Stimulated activated naive CD8-positive, alpha-beta T cell treated with anti-CD3 and anti-CD28 coated beads, Interleukin-15, amount 100 ng/mL, for 72 hours (primary cell): Measurements from ENCODE around the gene PRKACA.

Experiments used
- ATAC-seq: fragments of 150-1000 bp; cut with Tn5 transposase; 2 replicates; pipeline ENCODE4 v1.10.0; 2021; ENCODE audit warnings: mild to moderate bottlenecking, moderate library complexity
- DNase-seq, 2 donors: peaks; one replicate each; pipeline ENCODE4 v3.0.0; 2021 to 2022
- H3K27ac Mint-ChIP-seq, 2 donors: one replicate each; pipeline ENCODE4 v1.8.0; 2022; ENCODE audit warnings: mild to moderate bottlenecking in 2 of 2, mixed read lengths in 2 of 2, moderate library complexity in 2 of 2
- H3K27me3 Mint-ChIP-seq: one replicate; pipeline ENCODE4 v1.8.0; 2022; ENCODE audit warnings: mixed read lengths
- H3K4me1 Mint-ChIP-seq: one replicate; pipeline ENCODE4 v1.8.0; 2022; ENCODE audit warnings: mild to moderate bottlenecking, mixed read lengths
- H3K4me3 Mint-ChIP-seq, 2 donors: one replicate each; pipeline ENCODE4 v1.8.0; 2022; ENCODE audit warnings: mild to moderate bottlenecking in 2 of 2, mixed read lengths in 2 of 2, moderate library complexity in 1 of 2
- H3K9me3 Mint-ChIP-seq, 2 donors: one replicate each; pipeline ENCODE4 v1.8.0; 2022; ENCODE audit warnings: mixed read lengths in 2 of 2

Gene PRKACA

DNA sequence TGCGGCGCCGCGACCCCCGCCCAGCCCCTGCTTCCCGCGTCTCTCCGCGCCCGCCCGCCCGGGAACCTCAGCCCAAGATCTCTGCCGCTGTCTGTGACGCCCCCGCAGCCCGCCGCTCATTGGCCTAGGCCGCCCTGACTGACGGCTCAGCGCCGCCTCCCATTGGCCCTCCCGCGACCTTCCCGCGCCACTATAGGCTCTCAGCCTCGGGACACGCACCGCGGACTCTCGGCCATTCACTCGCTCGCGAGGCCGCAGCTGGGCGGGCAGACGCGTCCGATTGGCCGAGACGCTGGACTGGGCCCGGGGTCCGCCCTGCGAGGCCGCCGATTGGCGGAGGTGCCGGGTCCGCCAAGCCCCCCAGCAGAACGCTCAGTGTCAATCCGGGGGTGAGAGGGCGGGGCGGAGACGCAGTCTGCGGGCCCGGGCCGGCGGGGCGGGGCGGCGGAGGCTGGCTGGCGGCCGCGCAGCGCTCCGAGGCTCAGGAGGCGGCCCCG, at the start of gene PRKACA:
PRKACA (minus strand) TSS at position 95 of the 497 bp plus-strand sequence. CDS start 215 bp downstream, outside the sequence.
- peak; percentile 95 for ATAC-seq
- H3K4me1 Mint-ChIP-seq: peaks cover 54% of the 10 kb centered on the region
- H3K27ac Mint-ChIP-seq: peak within 1 kb of the TSS; percentile 91 to 96
- peak; percentile 99 to 100 for DNase-seq
- H3K27me3 Mint-ChIP-seq: no peaks in the 10 kb centered on the region
- peak within 1 kb of the TSS; percentile 96 to 97 for H3K4me3 Mint-ChIP-seq
- no peaks in the 10 kb centered on the region for H3K9me3 Mint-ChIP-seq

DNA sequence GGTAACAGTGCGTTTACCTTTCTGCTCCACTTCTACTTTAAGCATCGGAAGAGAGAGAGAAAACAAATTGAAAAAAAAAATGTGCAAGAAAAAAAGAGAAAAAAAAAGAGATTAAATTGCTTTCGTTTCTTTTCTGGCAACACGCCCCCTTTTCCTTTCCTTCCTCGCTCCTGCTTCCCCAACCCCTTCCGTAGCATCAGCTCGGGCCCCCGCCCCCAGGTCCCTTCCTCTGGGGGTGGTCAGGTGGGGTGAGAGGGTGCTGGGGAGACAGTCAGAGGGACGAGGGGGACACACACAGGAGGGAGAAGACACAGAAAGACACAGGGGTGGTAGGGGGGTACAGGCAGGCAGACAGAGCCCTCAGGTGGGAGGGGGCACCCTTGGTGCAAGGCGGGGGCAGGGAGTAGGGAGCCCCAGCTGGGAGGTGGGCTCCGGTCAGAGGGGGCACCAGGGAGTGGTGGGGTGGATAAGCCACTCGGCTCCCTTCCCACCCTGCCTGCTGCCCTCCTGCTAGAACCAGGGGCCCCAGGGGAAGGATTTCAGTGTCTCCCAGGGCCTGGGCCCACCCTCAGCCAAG, 49.5 kb upstream of the PRKACA start:
- DNase-seq (no peak), ATAC-seq (peak; percentile 43)
- Mint-ChIP-seq H3K4me1 (peaks cover 33% of the 10 kb centered on the region), H3K9me3 (peaks cover 0 to 6% of the 10 kb centered on the region in 2 donors), H3K27me3 (no peaks in the 10 kb centered on the region), H3K4me3 (peak overlapping the region; percentile 84 to 88), H3K27ac (peak overlapping the region; percentile 57 to 93)

DNA sequence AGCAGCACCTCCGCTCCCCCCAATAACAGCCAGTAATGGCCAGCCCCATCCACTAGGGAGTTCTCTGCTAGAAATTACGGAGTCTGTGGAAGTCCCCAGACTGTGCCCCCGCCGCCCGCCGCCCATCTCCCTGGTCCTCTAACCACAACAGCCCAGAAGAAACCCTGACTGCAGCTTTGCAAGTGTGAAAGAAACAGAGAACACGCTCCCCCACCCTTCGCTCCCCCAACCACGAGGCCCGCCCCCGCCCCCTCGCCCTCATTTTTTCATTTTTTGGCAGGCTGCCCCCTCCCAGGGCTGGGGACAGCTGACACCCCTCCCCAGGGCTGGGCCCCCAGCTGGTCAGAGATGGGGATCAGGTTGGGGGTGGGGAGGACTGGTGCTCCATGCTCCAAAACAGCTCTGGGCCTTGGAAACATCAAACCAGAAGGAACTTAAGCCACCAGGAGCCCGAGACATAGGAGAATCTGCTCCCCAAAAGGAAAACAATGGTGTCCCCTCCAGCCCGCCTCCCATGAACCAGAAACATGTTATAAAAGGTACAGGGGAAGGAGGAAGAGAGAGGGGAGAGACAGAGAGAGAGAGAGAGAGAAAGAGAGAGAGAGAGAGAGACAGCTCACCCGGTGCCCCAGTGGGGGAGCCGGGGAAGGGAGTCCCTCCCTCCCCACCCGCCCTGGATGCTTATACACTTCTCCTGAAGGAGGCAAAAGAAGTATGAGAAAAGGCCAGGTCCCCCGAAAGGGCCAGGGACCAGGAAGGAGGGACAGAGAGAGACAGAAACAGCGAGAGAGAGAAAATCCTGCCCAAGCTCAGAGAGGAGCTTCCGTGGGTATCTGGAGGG, 48.6 kb upstream of the PRKACA start:
- DNase-seq (peak in 1 of 2 donors; percentile 41), ATAC-seq (peak; percentile 46)
- H3K27me3 Mint-ChIP-seq: no peaks in the 10 kb centered on the region
- H3K4me3 Mint-ChIP-seq: peak overlapping the region; percentile 84 to 88
- H3K27ac Mint-ChIP-seq: peak overlapping the region; percentile 84 to 93
- H3K4me1 Mint-ChIP-seq: peaks cover 33% of the 10 kb centered on the region
- H3K9me3 Mint-ChIP-seq: peaks cover 0 to 6% of the 10 kb centered on the region in 2 donors

DNA sequence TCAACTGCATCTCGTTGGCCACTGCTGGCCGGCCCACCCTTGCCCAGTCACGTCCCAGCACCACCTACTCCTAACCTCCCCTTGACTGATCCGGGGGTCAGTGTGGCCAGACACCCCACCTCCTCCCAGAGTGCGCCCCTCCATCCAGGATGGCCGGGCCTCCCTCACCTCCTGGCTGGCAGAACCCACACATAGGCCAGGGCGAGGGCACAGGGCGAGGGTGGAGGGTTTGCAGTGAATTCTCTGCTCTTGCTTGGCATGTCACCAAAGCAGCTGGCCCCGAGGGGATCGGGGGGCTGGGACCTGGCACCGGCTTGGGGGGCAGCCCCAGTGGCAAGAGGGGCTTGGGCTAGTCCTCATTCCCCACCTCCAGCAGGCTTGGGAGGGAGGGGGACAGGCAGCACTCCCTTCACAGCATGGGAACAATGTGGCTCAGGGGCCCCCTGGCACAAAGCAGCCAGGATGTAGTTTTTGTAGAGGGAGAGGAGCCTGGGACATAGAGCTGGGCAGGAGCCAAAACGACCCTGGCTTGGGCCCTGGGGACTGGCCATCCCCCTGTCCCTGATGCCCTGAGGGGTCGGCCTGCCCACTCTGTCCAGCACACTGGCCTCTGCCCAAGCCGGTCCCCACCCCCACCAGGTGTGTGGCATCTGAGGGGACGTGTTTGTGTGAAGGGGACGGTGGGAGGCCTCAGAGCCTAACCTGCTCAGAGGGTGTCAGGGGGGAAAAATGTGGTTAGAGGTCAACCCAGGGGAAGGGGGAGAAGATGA, 47.3 kb upstream of the PRKACA start:
- H3K27ac Mint-ChIP-seq: no peak overlapping the region
- peaks cover 33% of the 10 kb centered on the region for H3K4me1 Mint-ChIP-seq
- DNase-seq: no peak
- ATAC-seq: no peak
- no peak overlapping the region for H3K4me3 Mint-ChIP-seq
- no peaks in the 10 kb centered on the region for H3K27me3 Mint-ChIP-seq
- H3K9me3 Mint-ChIP-seq: peaks cover 0 to 6% of the 10 kb centered on the region in 2 donors

DNA sequence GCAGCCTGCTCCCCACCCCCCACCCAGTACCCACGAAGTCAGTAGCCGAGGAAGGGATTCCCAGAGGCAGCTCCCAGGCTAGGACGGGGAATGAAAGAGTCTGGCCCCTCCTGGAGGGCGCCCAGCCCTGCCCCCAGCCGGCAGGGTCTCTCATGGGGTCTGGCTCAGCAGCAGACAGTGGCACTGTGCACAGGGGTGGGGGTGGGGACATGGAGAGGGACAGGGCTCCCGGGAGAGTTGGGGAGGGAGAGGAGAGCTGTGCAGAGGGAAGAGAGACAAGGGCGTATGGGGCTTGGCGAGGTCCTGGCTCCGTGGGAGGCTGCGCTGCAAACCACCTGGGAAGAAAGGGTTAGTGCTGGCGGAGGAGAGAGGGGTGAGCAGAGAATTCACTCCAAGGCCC, 46.5 kb upstream of the PRKACA start:
- DNase-seq: no peak
- Mint-ChIP-seq H3K4me1 (peaks cover 33% of the 10 kb centered on the region), H3K27me3 (no peaks in the 10 kb centered on the region), H3K27ac (peak overlapping the region in 1 of 2 donors; percentile 27), H3K9me3 (peaks cover 0 to 1% of the 10 kb centered on the region in 2 donors), H3K4me3 (no peak overlapping the region)
- ATAC-seq: no peak

DNA sequence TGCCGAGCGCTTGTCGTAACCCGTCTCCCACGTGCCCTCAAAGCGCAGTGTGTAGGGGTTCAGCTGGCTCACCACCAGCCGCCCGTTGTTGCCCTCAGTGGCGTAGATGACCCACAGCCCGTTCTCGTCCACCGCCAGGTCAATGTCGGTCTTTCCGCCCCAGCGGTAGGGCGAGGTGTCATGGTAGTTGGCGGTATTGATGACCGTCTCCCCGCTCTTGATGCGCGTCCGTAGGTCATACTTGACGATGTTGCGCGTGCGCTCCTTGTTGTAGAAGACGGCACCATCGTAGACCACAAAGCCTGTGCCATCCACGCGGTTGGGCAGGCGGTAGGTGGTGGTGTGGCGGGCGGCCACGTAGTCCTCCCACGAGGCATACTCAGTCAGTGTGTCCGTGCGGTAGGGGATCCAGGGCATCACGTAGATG, 45.3 kb upstream of the PRKACA start:
- Mint-ChIP-seq H3K27me3 (no peaks in the 10 kb centered on the region), H3K9me3 (no peaks in the 10 kb centered on the region), H3K4me1 (peaks cover 29% of the 10 kb centered on the region), H3K4me3 (no peak overlapping the region), H3K27ac (no peak overlapping the region)
- DNase-seq: no peak
- ATAC-seq: no peak

DNA sequence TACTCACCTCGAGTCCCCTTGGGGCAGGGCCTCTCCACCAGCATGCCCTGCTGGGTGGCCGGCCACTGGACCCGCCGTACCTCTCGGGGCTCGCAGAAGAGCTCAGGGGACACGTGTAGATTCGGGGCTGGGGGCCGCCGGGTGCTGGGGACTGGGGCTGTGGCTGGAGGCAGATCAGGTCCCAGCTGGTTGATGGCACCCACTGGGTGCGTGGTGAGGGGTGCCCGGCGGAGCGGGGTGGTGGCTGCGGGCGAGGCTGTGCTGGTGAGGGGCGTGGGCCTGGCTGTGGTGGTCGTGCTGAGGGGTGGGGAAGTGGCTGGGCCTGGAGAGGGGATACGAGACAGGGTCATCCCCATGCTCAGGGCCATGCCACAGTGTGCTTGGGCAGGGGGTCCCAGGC, 43.7 kb upstream of the PRKACA start:
- peak overlapping the region in 1 of 2 donors; percentile 63 for H3K27ac Mint-ChIP-seq
- no peaks in the 10 kb centered on the region for H3K9me3 Mint-ChIP-seq
- H3K27me3 Mint-ChIP-seq: no peaks in the 10 kb centered on the region
- ATAC-seq: no peak
- no peak overlapping the region for H3K4me3 Mint-ChIP-seq
- H3K4me1 Mint-ChIP-seq: peaks cover 14% of the 10 kb centered on the region
- no peak for DNase-seq

DNA sequence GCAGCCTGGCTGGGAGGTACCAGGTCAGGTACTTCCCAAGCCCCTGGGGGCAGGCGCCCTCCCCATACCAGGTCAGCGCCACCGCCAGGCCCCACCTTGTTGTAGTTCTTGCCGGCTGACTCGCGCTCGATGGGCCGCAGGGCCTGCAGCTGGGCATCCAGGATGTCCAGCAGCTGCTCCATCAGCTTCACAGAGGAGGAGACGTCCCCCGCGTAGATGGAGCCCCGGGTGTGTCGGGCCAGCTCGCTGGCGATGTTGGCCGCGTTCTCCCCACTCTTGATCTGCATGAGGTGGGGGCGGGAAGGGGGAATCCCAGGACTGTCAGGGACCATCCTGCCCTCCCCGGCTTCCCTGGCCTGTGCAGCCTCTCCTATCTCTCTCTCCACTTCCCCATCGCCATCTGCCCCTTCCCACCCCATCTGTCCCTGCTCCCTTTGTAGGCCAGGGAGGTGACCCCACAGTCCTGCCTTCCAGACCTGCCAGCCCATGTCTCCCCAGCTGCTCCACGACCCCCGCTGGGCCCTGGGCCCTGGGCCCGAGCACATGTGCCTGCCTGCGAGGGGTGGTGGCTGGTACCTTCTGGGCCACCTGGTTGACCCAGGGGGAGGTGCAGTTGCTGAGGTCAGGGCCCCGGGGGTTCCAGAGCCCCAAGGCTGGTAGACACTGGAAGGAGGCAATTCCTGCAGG, 42.6 kb upstream of the PRKACA start:
- H3K4me1 Mint-ChIP-seq: peaks cover 3% of the 10 kb centered on the region
- no peaks in the 10 kb centered on the region for H3K9me3 Mint-ChIP-seq
- DNase-seq (no peak), ATAC-seq (no peak)
- no peak overlapping the region for H3K4me3 Mint-ChIP-seq
- no peak overlapping the region for H3K27ac Mint-ChIP-seq
- no peaks in the 10 kb centered on the region for H3K27me3 Mint-ChIP-seq

DNA sequence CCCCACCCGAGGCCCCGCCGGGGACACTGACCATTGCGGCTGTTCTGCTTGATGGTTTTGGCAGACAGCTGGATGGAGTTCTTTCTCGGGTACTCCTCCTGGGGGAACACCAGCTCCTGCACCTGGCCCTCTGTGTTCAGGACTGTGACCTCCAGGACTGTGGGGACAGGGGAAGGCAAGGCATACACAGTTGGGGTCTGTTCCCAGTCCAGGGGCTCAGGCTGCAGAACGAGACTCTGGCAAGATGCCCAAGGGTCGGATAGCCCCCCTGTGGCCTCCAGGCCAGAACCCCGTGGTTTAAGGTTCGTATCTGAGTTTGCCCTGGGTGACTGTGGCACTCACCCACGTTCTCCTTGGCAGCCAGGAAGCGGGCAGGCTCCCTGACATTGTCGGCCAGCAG, 41.5 kb upstream of the PRKACA start:
- Mint-ChIP-seq H3K4me3 (no peak overlapping the region), H3K9me3 (no peaks in the 10 kb centered on the region), H3K4me1 (no peaks in the 10 kb centered on the region), H3K27me3 (no peaks in the 10 kb centered on the region), H3K27ac (peak overlapping the region in 1 of 2 donors; percentile 88)
- no peak for ATAC-seq
- DNase-seq: no peak

DNA sequence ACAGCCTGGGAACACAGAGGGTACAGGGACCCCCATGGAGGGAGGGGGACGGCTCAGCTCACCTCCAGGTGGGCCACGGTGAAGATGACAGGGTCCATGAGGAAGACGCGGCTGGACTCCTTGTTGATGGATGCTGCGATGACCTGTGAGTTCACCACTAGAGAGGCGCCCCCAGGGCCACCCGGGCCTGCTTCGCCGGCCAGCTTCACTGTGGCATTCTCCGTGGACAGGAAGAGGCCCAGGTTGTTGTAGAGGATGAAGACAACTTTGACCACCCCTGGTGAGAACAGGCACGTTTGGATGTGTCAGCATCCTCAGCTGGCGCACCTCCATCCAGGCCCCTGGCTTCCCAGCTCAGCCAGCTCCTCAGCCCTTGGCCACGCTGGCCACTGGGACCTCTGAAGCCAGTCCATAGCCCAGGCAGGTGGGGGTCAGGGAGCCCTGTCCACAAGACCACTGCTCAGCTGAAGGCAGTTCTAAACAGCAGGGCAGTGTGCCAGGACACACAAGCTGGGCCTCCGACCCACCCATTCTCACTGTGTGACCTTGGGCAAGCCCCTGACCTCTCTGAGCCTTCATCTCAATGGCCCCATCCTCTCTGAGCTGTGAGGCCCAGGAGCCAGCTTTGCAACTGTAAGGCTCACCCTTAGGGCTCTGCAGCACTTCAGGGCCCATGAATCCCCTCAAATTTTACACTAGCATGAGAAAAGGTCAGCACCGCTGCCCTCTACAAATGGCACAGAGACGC, 40.9 kb upstream of the PRKACA start:
- H3K4me3 Mint-ChIP-seq: no peak overlapping the region

DNA sequence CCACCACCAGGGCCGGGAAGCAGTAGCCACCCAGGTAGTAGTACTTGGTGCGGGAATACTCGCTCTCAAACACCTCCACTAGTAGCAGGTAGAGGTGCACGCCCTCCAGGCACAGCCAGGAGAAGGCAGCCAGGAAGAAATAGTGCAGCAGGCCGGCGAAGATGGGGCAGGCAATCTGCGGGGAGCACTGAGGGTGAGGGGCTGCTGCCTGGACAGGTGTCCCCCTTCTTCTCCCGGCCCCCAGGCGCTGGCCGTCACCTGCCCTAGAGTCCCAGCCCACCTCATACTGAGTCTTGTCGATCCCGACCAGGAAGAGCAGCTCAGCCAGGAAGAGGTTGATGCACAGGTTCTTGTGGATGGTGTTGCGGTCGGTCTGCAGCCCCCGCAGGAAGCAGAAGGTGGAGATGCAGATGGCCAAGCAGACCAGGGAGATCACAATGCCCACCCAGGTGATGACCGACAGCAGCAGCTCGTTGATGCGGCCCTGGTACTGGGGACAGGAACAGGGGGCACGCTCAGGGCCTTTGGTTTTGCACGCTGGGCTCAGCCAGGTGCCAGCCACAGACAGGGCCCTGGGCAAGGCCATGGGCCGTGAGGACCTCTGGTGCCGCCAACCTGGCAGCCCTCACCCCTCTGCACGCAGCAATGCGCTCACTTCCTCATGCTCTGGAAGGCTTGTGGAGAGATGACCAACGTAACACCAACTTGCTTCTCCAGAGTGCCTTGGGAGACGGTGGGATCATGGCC, 39.6 kb upstream of the PRKACA start:
- Mint-ChIP-seq H3K4me1 (no peaks in the 10 kb centered on the region), H3K9me3 (no peaks in the 10 kb centered on the region), H3K27me3 (no peaks in the 10 kb centered on the region), H3K4me3 (no peak overlapping the region), H3K27ac (no peak overlapping the region)
- DNase-seq (no peak), ATAC-seq (no peak)

More for the DNA sequence above, 40.9 kb upstream of the PRKACA start:
- Mint-ChIP-seq H3K4me1 (no peaks in the 10 kb centered on the region), H3K27ac (no peak overlapping the region), H3K9me3 (no peaks in the 10 kb centered on the region), H3K27me3 (no peaks in the 10 kb centered on the region)
- ATAC-seq: no peak
- no peak for DNase-seq

DNA sequence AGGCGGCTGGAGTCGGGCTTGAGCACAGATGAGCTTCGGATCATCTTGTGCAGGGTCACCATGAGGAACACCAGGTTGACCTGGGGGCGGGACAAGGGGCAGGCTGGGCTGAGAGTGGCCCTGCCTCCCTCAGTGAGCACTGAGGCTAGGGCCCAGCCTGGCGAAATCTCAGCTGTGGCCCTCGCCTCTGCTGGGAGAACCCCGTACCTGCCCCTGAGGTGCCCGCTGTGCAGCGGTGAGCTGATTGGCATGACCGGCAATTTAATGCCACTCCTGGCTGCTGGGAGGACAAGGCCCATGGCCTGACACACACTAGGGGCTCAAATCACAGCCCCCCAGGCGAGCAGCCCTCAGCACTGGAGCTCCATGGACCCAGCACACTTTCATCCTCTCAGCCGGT, 38.6 kb upstream of the PRKACA start:
- Mint-ChIP-seq H3K27ac (no peak overlapping the region), H3K27me3 (no peaks in the 10 kb centered on the region), H3K4me3 (no peak overlapping the region), H3K4me1 (no peaks in the 10 kb centered on the region), H3K9me3 (no peaks in the 10 kb centered on the region)
- DNase-seq (no peak), ATAC-seq (no peak)

DNA sequence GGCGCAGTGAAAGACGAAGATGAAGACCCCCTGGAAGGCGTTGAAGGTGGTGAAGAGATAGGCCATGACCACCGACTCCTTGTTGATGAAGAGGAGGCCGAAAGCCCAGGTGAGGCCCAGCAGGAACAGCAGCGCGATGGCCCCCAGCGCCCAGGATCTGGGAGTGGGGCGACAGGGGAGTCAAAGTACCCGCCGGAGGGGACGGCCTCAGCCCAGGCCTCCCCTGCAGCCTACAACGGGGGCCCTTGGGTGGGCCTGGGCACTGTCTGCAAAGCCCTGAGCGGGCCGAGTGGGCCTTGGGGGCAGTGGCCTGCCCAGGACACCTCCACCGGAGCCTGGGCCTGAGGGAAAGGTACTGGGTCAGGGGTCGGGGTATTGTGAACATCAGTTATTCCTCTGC, 37.8 kb upstream of the PRKACA start:
- ATAC-seq: no peak
- H3K27ac Mint-ChIP-seq: no peak overlapping the region
- H3K4me1 Mint-ChIP-seq: peaks cover 4% of the 10 kb centered on the region
- DNase-seq: no peak
- H3K9me3 Mint-ChIP-seq: no peaks in the 10 kb centered on the region
- H3K4me3 Mint-ChIP-seq: no peak overlapping the region
- H3K27me3 Mint-ChIP-seq: no peaks in the 10 kb centered on the region

DNA sequence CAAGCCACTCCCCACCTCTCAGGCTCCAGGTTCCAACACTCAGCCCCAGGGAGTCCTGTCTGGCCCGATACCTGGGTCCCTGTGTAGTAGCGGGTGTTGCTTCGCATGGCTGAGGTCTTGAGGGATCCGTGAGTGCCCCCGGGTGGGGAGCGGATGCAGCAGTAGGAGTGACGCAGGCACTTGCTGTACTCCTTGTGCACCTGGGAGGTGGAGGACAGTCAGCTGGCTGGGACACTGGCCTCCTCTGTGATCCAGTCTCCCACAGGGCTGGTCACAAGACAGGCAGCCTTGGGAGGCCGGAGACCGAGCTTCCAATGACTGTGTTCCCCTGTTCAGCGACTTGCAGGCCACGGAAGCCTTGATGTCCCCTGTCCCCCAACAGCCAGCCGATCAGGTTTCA, 35.2 kb upstream of the PRKACA start:
- H3K4me3 Mint-ChIP-seq: no peak overlapping the region

More for the DNA sequence above, 35.2 kb upstream of the PRKACA start:
- DNase-seq: no peak
- Mint-ChIP-seq H3K9me3 (no peaks in the 10 kb centered on the region), H3K27ac (peak overlapping the region in 1 of 2 donors; percentile 72), H3K4me1 (peaks cover 30% of the 10 kb centered on the region), H3K27me3 (no peaks in the 10 kb centered on the region)
- no peak for ATAC-seq
